OCI-LY7 (cell line): Measurements from ENCODE around the gene SLC6A7. TPM values are rescaled to one million over a fixed set of nuclear protein-coding genes. Genes with fewer than 3 reads are reported as not detected.

Source experiments
- BruUV-seq: library from RNA; stranded (reverse); fragments of 400-500 nt; replicated peaks from 2 replicates; lab custom pipeline; 2021; lab: Mats Ljungman, UMichigan
- CTCF ChIA-PET: fragments of 300-600 bp; sonication (Branson Sonifier 250); formaldehyde crosslinking; loops from one replicate; lab custom pipeline; 2022; ENCODE audit warnings: antibody characterized with exemption; ENCODE audit not compliant: unreplicated experiment; lab: Charles Lee
- POLR2A ChIA-PET: fragments of 300-600 bp; sonication (Branson Sonifier 250); formaldehyde crosslinking; loops from one replicate; lab custom pipeline; 2022; ENCODE audit warnings: antibody characterized with exemption; lab: Charles Lee
- DNase-seq: peaks from one replicate; pipeline ENCODE4 v3.0.0-alpha.2; 2015; ENCODE audit warnings: low spot score
- H2AFZ ChIP-seq: fragments of 200-600 bp; sonication (generic), shearing (Covaris generic); 2 replicates; pipeline ENCODE4 v1.6.1; 2014; ENCODE audit warnings: mild to moderate bottlenecking, antibody characterized with exemption, low read length, moderate library complexity
- H3K27ac ChIP-seq: fragments of 200-600 bp; sonication (generic); 2 replicates; pipeline ENCODE4 v1.5.1; 2014; ENCODE audit warnings: mixed run types, low read depth, mild to moderate bottlenecking, moderate library complexity, low read length, inconsistent platforms; ENCODE audit not compliant: poor library complexity, severe bottlenecking
- H3K36me3 ChIP-seq: fragments of 200-600 bp; sonication (generic); 2 replicates; pipeline ENCODE4 v1.6.1; 2014; ENCODE audit warnings: mild to moderate bottlenecking, antibody characterized with exemption, low read length, moderate library complexity, mixed read lengths; ENCODE audit not compliant: insufficient read depth
- H3K4me1 ChIP-seq: fragments of 200-600 bp; sonication (generic); 2 replicates; pipeline ENCODE4 v1.5.1; 2014; ENCODE audit warnings: mild to moderate bottlenecking, low read length; ENCODE audit not compliant: insufficient read depth, poor library complexity, severe bottlenecking
- H3K4me2 ChIP-seq: fragments of 200-600 bp; sonication (generic); 2 replicates; pipeline ENCODE4 v1.6.1; 2014; ENCODE audit warnings: mild to moderate bottlenecking, low read length
- H3K4me3 ChIP-seq: fragments of 200-600 bp; sonication (generic); 2 replicates; pipeline ENCODE4 v1.5.1; 2014; ENCODE audit warnings: mild to moderate bottlenecking, low read depth, low read length; ENCODE audit not compliant: poor library complexity, severe bottlenecking
- H3K79me2 ChIP-seq: fragments of 200-600 bp; sonication (generic); 2 replicates; pipeline ENCODE4 v1.6.1; 2016; ENCODE audit warnings: low read depth, mild to moderate bottlenecking, low read length, moderate library complexity, mixed read lengths; ENCODE audit not compliant: insufficient read depth
- H3K9me2 ChIP-seq: fragments of 200-600 bp; sonication (generic); 2 replicates; pipeline ENCODE4 v1.6.1; 2016; ENCODE audit warnings: mild to moderate bottlenecking, low read length, mixed read lengths; ENCODE audit not compliant: insufficient read depth
- H3K9me3 ChIP-seq: fragments of 200-600 bp; sonication (generic); 2 replicates; pipeline ENCODE4 v1.6.1; 2014; ENCODE audit warnings: mild to moderate bottlenecking, mixed run types, low read length, mixed read lengths
- H4K20me1 ChIP-seq: fragments of 200-600 bp; sonication (generic); 2 replicates; pipeline ENCODE4 v1.6.1; 2014; ENCODE audit warnings: mild to moderate bottlenecking, antibody characterized with exemption, low read length, moderate library complexity, mixed read lengths; ENCODE audit not compliant: insufficient read depth
- EZH2phosphoT487 ChIP-seq: fragments of 200-600 bp; sonication (generic); IDR thresholded peaks from 2 replicates; pipeline ENCODE4 v1.6.1; 2018; ENCODE audit warnings: low read depth, borderline replicate concordance, mild to moderate bottlenecking, mixed run types, antibody characterized with exemption, low read length, moderate library complexity, mixed read lengths
- intact Hi-C: fragments of 100-400 bp; cut with micrococcal nuclease; formaldehyde crosslinking; loops from one replicate; pipeline ENCODE4 v1.10.0; 2022; ENCODE audit not compliant: unreplicated experiment
- total RNA-seq, 2 experiments: library from RNA; depleted of rRNA in 1 of 2; stranded (reverse); fragments of >200 nt in 1 of 2; shearing (Covaris generic) in 1 of 2; gene quantifications; 2 replicates each; pipeline ENCODE4 v1.2.3, GENCODE V29; 2014 to 2022
- TF ChIP-seq, protein P1 (sequence below): fragments of 200-600 bp; sonication (generic); conservative IDR thresholded peaks from 2 replicates; pipeline ENCODE4 v1.5.1; 2014; ENCODE audit warnings: mild to moderate bottlenecking, antibody characterized with exemption, low read length, moderate library complexity, mixed read lengths

The SLC6A7 gene
- total RNA-seq, 2 experiments from 2014 or later: not detected

DNA sequence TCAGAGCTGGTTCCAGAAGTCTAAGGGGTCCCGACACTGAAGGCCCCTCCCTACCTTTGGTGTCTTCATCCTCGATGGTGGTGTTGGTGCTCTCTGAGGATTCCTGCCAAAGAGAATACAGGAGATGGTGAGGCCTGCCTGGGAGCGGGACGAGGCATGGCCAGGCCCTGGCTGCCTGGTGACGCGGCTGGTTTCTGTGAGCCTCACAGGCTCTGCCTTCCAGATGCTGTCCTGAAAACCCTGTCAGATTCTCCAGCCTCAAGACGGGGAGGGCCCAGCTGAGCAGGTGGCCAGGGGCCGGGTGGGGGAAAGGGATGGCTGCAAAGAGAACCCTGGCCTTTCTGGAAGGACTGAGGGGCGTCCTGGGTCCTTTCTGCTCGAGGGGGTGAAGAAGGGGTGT, 48.8 kb downstream of the SLC6A7 start:
- no peak overlapping the region for H2AFZ ChIP-seq
- no peak overlapping the region for H3K4me2 ChIP-seq
- no TSS peak for BruUV-seq
- H4K20me1 ChIP-seq: no peaks in the 10 kb centered on the region
- no peaks in the 10 kb centered on the region for H3K9me2 ChIP-seq
- no peaks in the 10 kb centered on the region for H3K9me3 ChIP-seq
- H3K79me2 ChIP-seq: no peaks in the 10 kb centered on the region
- POLR2A ChIA-PET: interaction anchor here (0.6 kb wide), 2 partner anchors 49 to 1337 kb away, joined by 3 read pairs; no protein-coding TSS in a partner anchor
- H3K36me3 ChIP-seq: no peaks in the 10 kb centered on the region
- TF ChIP-seq, protein P1, sequence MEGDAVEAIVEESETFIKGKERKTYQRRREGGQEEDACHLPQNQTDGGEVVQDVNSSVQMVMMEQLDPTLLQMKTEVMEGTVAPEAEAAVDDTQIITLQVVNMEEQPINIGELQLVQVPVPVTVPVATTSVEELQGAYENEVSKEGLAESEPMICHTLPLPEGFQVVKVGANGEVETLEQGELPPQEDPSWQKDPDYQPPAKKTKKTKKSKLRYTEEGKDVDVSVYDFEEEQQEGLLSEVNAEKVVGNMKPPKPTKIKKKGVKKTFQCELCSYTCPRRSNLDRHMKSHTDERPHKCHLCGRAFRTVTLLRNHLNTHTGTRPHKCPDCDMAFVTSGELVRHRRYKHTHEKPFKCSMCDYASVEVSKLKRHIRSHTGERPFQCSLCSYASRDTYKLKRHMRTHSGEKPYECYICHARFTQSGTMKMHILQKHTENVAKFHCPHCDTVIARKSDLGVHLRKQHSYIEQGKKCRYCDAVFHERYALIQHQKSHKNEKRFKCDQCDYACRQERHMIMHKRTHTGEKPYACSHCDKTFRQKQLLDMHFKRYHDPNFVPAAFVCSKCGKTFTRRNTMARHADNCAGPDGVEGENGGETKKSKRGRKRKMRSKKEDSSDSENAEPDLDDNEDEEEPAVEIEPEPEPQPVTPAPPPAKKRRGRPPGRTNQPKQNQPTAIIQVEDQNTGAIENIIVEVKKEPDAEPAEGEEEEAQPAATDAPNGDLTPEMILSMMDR: no peak
- no peak for TF ChIP-seq EZH2phosphoT487
- H3K27ac ChIP-seq: no peak overlapping the region
- no peak overlapping the region for H3K4me3 ChIP-seq
- intact Hi-C loops: no loop called here
- no peak for DNase-seq
- CTCF ChIA-PET: interaction anchor here (0.5 kb wide), 1 partner anchor 43 kb away, joined by 3 read pairs; no protein-coding TSS in a partner anchor
- no peaks in the 10 kb centered on the region for H3K4me1 ChIP-seq

DNA sequence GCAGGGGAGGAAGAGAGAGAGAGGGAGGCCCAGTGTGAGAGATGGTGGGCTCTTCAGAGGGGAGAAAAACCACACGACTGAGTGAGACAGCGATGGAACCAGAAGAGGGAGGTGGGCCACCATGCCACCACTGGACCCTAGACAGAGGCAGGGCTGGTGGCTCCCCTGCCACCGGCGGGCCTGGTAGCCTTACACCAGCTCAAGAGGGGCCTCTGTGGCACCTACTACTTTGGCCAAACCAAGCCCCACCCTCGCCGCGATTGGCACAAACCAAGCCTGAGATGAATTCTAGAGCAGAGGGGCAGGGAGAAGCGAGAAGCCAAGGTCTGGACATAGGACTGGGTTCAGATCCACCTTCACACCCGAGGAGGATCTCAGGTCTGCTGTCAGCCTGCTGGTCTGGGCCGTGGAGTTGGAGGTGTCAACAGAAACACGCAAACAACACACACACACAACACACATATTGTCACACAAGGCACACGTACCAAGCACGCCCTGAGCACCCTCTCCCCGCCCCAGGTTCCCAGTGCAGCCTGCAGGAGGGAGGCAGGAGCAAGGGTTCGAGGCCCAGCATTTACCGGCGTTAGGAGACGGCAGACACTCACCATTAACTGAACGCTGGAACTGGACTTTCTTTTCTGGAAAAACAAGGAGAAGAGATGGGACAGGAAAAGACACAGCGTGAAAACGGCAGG, 49.4 kb downstream of the SLC6A7 start:
- H3K9me3 ChIP-seq: no peaks in the 10 kb centered on the region
- H3K36me3 ChIP-seq: no peaks in the 10 kb centered on the region
- H2AFZ ChIP-seq: no peak overlapping the region
- no peaks in the 10 kb centered on the region for H3K9me2 ChIP-seq
- H3K4me1 ChIP-seq: no peaks in the 10 kb centered on the region
- H4K20me1 ChIP-seq: no peaks in the 10 kb centered on the region
- ChIA-PET POLR2A (interaction anchor here (0.6 kb wide), 1 partner anchor 1336 kb away, joined by 3 read pairs; no protein-coding TSS in a partner anchor), CTCF (no interaction called here)
- BruUV-seq: no TSS peak
- no peak overlapping the region for H3K4me2 ChIP-seq
- H3K79me2 ChIP-seq: no peaks in the 10 kb centered on the region
- no peak overlapping the region for H3K27ac ChIP-seq
- intact Hi-C loops: no loop called here
- TF ChIP-seq, protein P1: no peak
- no peak for TF ChIP-seq EZH2phosphoT487
- no peak overlapping the region for H3K4me3 ChIP-seq
- no peak for DNase-seq

DNA sequence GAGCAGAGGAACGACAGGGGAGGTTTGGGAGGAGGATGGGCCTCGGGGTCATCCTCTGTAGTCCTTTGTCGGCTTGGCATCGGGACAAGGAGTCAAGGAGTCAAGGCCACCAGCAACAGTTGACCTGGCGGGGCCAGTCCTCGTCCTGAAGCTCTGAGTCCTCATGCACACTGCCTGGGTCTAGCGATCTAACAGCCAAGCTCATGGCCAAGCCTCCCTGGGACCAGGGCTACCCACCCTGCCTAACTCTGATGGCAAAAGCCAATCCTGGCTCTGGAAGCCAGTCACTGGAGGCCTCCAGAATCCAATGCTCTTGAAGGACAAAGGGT, 49.9 kb downstream of the SLC6A7 start:
- H3K27ac ChIP-seq: no peak overlapping the region
- no peaks in the 10 kb centered on the region for H3K79me2 ChIP-seq
- ChIA-PET POLR2A (no interaction called here), CTCF (no interaction called here)
- H3K4me3 ChIP-seq: no peak overlapping the region
- TF ChIP-seq EZH2phosphoT487: no peak
- TF ChIP-seq, protein P1: no peak
- no peaks in the 10 kb centered on the region for H3K4me1 ChIP-seq
- no peaks in the 10 kb centered on the region for H4K20me1 ChIP-seq
- intact Hi-C loops: no loop called here
- no peak overlapping the region for H2AFZ ChIP-seq
- no peak for DNase-seq
- no peaks in the 10 kb centered on the region for H3K36me3 ChIP-seq
- no peaks in the 10 kb centered on the region for H3K9me2 ChIP-seq
- no peak overlapping the region for H3K4me2 ChIP-seq
- no TSS peak for BruUV-seq
- no peaks in the 10 kb centered on the region for H3K9me3 ChIP-seq
